Mucosa of descending colon (tissue), 3 donors: ENCODE measurements around the gene YPEL5. TPM values are rescaled to one million over a fixed set of nuclear protein-coding genes. Genes with fewer than 3 reads are reported as not detected.

Experiments used
- ATAC-seq: fragments of 200-7000 bp; cut with Tn5 transposase; one replicate; pipeline ENCODE4 v1.9.1; 2020; ENCODE audit warnings: mild to moderate bottlenecking, moderate library complexity
- DNase-seq, 3 donors: peaks; one replicate each; pipeline ENCODE4 v3.0.0-alpha.2; 2020
- H3K36me3 ChIP-seq: fragments of 200-600 bp; one replicate; pipeline ENCODE4 v1.8.0; 2021; ENCODE audit warnings: low read depth, mild to moderate bottlenecking
- H3K4me1 ChIP-seq: fragments of 200-600 bp; one replicate; pipeline ENCODE4 v1.8.0; 2021; ENCODE audit warnings: low read depth, mild to moderate bottlenecking
- H3K4me3 ChIP-seq: fragments of 200-600 bp; one replicate; pipeline ENCODE4 v1.8.0; 2021; ENCODE audit warnings: mild to moderate bottlenecking
- H3K9me3 ChIP-seq: fragments of 200-600 bp; one replicate; pipeline ENCODE4 v1.8.0; 2021; ENCODE audit warnings: mild to moderate bottlenecking
- intact Hi-C, 2 donors: fragments of 100-400 bp; cut with DNase I in 1 of 2; cut with micrococcal nuclease in 1 of 2; formaldehyde crosslinking; loops; one replicate each; pipeline versions ENCODE4 v1.11.0 to v1.11.1; 2022; cut with DNase I, micrococcal nuclease
- total RNA-seq, 3 donors: library from RNA; stranded (reverse); fragmentation: NEBNext Ultra II Directional in 2 of 3; extraction: Animal tissue kit (Norgen Biotek cat#: 25700) in 2 of 3; gene quantifications; one replicate each; pipeline versions ENCODE4 v1.2.1 to v1.2.4, GENCODE V29; 2021 to 2023
- TF ChIP-seq, protein P1 (sequence below): fragments of 200-600 bp; IDR thresholded peaks from one replicate; pipeline ENCODE4 v1.8.0; 2022; ENCODE audit warnings: antibody characterized with exemption, mild to moderate bottlenecking
- donor health status: DM: no; HTN: no; CAD: no; lungs with moderate emphysema.
- donor health status: DM: no; HTN: no; CAD: no.
- donor health status: DM: no; HTN: yes; CAD: no.

The YPEL5 gene
- total RNA-seq, 3 donors from 2014 or later, result 58.0 to 104 (median 79.3) TPM

- DNase-seq, result peak; percentile 86 to 90 (median 88)
- peaks cover 25% of the 10 kb centered on the region for H3K4me1 ChIP-seq
- intact Hi-C loops, result no loop called here
- peak; percentile 50 for ATAC-seq
- no peaks in the 10 kb centered on the region for H3K9me3 ChIP-seq
- peak overlapping the region; percentile 100 for H3K4me3 ChIP-seq
- H3K36me3 ChIP-seq, result no peaks in the 10 kb centered on the region
- TF ChIP-seq, protein P1, sequence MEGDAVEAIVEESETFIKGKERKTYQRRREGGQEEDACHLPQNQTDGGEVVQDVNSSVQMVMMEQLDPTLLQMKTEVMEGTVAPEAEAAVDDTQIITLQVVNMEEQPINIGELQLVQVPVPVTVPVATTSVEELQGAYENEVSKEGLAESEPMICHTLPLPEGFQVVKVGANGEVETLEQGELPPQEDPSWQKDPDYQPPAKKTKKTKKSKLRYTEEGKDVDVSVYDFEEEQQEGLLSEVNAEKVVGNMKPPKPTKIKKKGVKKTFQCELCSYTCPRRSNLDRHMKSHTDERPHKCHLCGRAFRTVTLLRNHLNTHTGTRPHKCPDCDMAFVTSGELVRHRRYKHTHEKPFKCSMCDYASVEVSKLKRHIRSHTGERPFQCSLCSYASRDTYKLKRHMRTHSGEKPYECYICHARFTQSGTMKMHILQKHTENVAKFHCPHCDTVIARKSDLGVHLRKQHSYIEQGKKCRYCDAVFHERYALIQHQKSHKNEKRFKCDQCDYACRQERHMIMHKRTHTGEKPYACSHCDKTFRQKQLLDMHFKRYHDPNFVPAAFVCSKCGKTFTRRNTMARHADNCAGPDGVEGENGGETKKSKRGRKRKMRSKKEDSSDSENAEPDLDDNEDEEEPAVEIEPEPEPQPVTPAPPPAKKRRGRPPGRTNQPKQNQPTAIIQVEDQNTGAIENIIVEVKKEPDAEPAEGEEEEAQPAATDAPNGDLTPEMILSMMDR, result peak; percentile 10
Measured at GRCh38 chr2:30147715-30148610, 1.2 kb downstream of the YPEL5 start.

DNA sequence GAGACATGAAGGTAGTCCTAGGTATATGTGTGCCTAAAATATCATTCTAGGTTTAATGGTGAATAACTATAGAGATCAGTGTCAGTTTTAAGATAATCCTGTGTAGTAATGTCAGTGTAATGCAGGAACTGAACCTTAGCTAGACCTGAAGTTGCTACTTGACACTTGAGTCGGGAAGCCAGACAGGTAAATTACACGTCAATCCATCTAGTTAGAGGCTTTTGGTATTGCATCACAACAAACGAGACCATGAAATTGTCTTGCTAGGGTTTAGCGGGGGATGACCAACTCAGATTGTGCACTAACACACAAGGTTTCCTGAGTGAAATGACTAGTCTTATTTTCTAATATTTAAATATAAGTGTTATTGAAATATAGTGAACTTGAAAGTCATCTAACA lies 2.0 kb downstream of the YPEL5 start:
- Histone ChIP-seq H3K36me3 (no peaks in the 10 kb centered on the region), H3K4me3 (no peak overlapping the region), H3K9me3 (no peaks in the 10 kb centered on the region), H3K4me1 (peaks cover 25% of the 10 kb centered on the region)
- intact Hi-C loops, result no loop called here
- no peak for DNase-seq
- TF ChIP-seq, protein P1, result no peak
- no peak for ATAC-seq

GRCh38 chr2:30149513-30149912 lies 2.7 kb downstream of the YPEL5 start:
- ATAC-seq (no peak), DNase-seq (no peak)
- H3K4me1 ChIP-seq, result peaks cover 25% of the 10 kb centered on the region
- intact Hi-C loops, result no loop called here
- no peaks in the 10 kb centered on the region for H3K9me3 ChIP-seq
- TF ChIP-seq, protein P1, result no peak
- H3K4me3 ChIP-seq, result no peak overlapping the region
- no peaks in the 10 kb centered on the region for H3K36me3 ChIP-seq

GRCh38 chr2:30149976-30150375 lies 3.2 kb downstream of the YPEL5 start:
- TF ChIP-seq, protein P1, result no peak
- intact Hi-C loops, result no loop called here
- H3K9me3 ChIP-seq, result no peaks in the 10 kb centered on the region
- peaks cover 25% of the 10 kb centered on the region for H3K4me1 ChIP-seq
- no peak overlapping the region for H3K4me3 ChIP-seq
- H3K36me3 ChIP-seq, result no peaks in the 10 kb centered on the region
- ATAC-seq (no peak), DNase-seq (no peak)

DNA sequence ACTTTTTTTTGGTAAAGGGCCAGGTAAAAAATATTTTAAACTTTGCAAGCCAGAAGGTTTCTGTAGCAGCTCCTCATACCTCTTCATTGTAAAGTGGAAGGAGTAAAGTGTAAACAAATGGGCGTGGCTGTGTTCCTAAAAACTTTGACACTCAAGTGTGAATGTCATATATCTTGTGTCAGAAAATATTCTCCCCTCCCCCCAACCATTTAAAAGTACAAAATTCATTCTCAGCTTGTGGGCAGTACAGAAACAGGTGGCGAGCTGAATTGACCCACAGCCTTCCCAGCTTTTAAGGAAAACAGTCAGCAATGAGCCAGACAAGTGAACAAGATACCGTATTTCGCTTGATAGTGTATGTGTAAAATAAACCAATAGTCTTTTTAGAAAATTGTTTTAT lies 4.0 kb downstream of the YPEL5 start:
- ATAC-seq, result no peak
- intact Hi-C loops, result no loop called here
- no peaks in the 10 kb centered on the region for H3K36me3 ChIP-seq
- no peak for DNase-seq
- H3K4me1 ChIP-seq, result peaks cover 28% of the 10 kb centered on the region
- H3K9me3 ChIP-seq, result no peaks in the 10 kb centered on the region
- H3K4me3 ChIP-seq, result no peak overlapping the region
- TF ChIP-seq, protein P1, result no peak
